BLaER1 (cell line): ENCODE data around the gene APOBR.
A peak's percentile ranks its signal among the peaks of the same experiment; 100 is the strongest.

Experiments used
- H3K27ac ChIP-seq: shearing (Covaris generic); formaldehyde crosslinking; 2 replicates; pipeline ENCODE4 v1.8.1; 2022
- H3K27me3 ChIP-seq: shearing (Covaris generic); formaldehyde crosslinking; 2 replicates; pipeline ENCODE4 v1.8.1; 2022
- H3K36me3 ChIP-seq: shearing (Covaris generic); formaldehyde crosslinking; 2 replicates; pipeline ENCODE4 v1.8.1; 2022
- H3K4me1 ChIP-seq: shearing (Covaris generic); formaldehyde crosslinking; 2 replicates; pipeline ENCODE4 v1.8.1; 2022
- H3K4me2 ChIP-seq: shearing (Covaris generic); formaldehyde crosslinking; 2 replicates; pipeline ENCODE4 v1.8.1; 2022
- H3K4me3 ChIP-seq: shearing (Covaris generic); formaldehyde crosslinking; 2 replicates; pipeline ENCODE4 v1.8.1; 2022
- H3K9ac ChIP-seq: shearing (Covaris generic); formaldehyde crosslinking; 2 replicates; pipeline ENCODE4 v1.8.1; 2022
- H3K9me3 ChIP-seq: shearing (Covaris generic); formaldehyde crosslinking; 2 replicates; pipeline ENCODE4 v1.8.1; 2022
- H4K20me1 ChIP-seq: shearing (Covaris generic); formaldehyde crosslinking; 2 replicates; pipeline ENCODE4 v1.8.1; 2022
- Cebpa-rat ChIP-seq: shearing (Covaris generic); IDR thresholded peaks from 2 replicates; pipeline ENCODE4 v1.8.1; 2022

The APOBR gene

GRCh38 chr16:28505489-28506137 is 11.2 kb downstream of the APOBR start:
- Histone ChIP-seq H3K4me3 (no peak overlapping the region), H3K9ac (no peak overlapping the region), H3K9me3 (no peaks in the 10 kb centered on the region), H3K27ac (no peak overlapping the region), H3K4me1 (peaks cover 37% of the 10 kb centered on the region), H4K20me1 (no peaks in the 10 kb centered on the region), H3K27me3 (no peaks in the 10 kb centered on the region), H3K36me3 (no peaks in the 10 kb centered on the region), H3K4me2 (no peak overlapping the region)
- TF ChIP-seq Cebpa-rat, result no peak

GRCh38 chr16:28511031-28511430 is 16.6 kb downstream of the APOBR start:
- H4K20me1 ChIP-seq, result no peaks in the 10 kb centered on the region
- no peak overlapping the region for H3K4me3 ChIP-seq
- H3K36me3 ChIP-seq, result no peaks in the 10 kb centered on the region
- H3K4me2 ChIP-seq, result no peak overlapping the region
- H3K27ac ChIP-seq, result no peak overlapping the region
- peaks cover 22% of the 10 kb centered on the region for H3K4me1 ChIP-seq
- H3K27me3 ChIP-seq, result no peaks in the 10 kb centered on the region
- no peak for TF ChIP-seq Cebpa-rat
- no peak overlapping the region for H3K9ac ChIP-seq
- no peaks in the 10 kb centered on the region for H3K9me3 ChIP-seq

- Histone ChIP-seq H3K9me3 (no peaks in the 10 kb centered on the region), H3K27ac (no peak overlapping the region), H4K20me1 (no peaks in the 10 kb centered on the region), H3K27me3 (no peaks in the 10 kb centered on the region), H3K36me3 (no peaks in the 10 kb centered on the region), H3K9ac (no peak overlapping the region), H3K4me3 (no peak overlapping the region), H3K4me2 (no peak overlapping the region), H3K4me1 (peaks cover 16% of the 10 kb centered on the region)
- no peak for TF ChIP-seq Cebpa-rat
Measured at GRCh38 chr16:28511801-28512789, 17.7 kb downstream of the APOBR start.

GRCh38 chr16:28513484-28514181 is 19.2 kb downstream of the APOBR start:
- no peak for TF ChIP-seq Cebpa-rat
- Histone ChIP-seq H3K4me2 (no peak overlapping the region), H3K27ac (no peak overlapping the region)

GRCh38 chr16:28514246-28514645 is 19.8 kb downstream of the APOBR start:
- Histone ChIP-seq H3K4me2 (no peak overlapping the region), H3K9me3 (no peaks in the 10 kb centered on the region), H4K20me1 (no peaks in the 10 kb centered on the region), H3K36me3 (no peaks in the 10 kb centered on the region), H3K27me3 (no peaks in the 10 kb centered on the region), H3K9ac (no peak overlapping the region), H3K4me3 (no peak overlapping the region), H3K4me1 (no peaks in the 10 kb centered on the region), H3K27ac (no peak overlapping the region)
- no peak for TF ChIP-seq Cebpa-rat

More at GRCh38 chr16:28513484-28514181, 19.2 kb downstream of the APOBR start:
- Histone ChIP-seq H4K20me1 (no peaks in the 10 kb centered on the region), H3K4me1 (peaks cover under 1% of the 10 kb centered on the region; the same call in 1 of the 2 replicates), H3K36me3 (no peaks in the 10 kb centered on the region), H3K9ac (no peak overlapping the region), H3K27me3 (no peaks in the 10 kb centered on the region), H3K4me3 (no peak overlapping the region), H3K9me3 (no peaks in the 10 kb centered on the region)

- Histone ChIP-seq H4K20me1 (no peaks in the 10 kb centered on the region), H3K4me2 (no peak overlapping the region), H3K4me3 (no peak overlapping the region), H3K27ac (no peak overlapping the region), H3K4me1 (no peaks in the 10 kb centered on the region), H3K36me3 (no peaks in the 10 kb centered on the region), H3K9me3 (no peaks in the 10 kb centered on the region), H3K9ac (no peak overlapping the region), H3K27me3 (no peaks in the 10 kb centered on the region)
- no peak for TF ChIP-seq Cebpa-rat
Measured at GRCh38 chr16:28520672-28521071, 26.2 kb downstream of the APOBR start.

GRCh38 chr16:28521436-28521835 is 27.0 kb downstream of the APOBR start:
- no peaks in the 10 kb centered on the region for H3K4me1 ChIP-seq
- no peak for TF ChIP-seq Cebpa-rat
- no peaks in the 10 kb centered on the region for H3K27me3 ChIP-seq
- no peak overlapping the region for H3K4me3 ChIP-seq
- H4K20me1 ChIP-seq, result no peaks in the 10 kb centered on the region
- no peak overlapping the region for H3K4me2 ChIP-seq
- H3K36me3 ChIP-seq, result no peaks in the 10 kb centered on the region
- no peak overlapping the region for H3K27ac ChIP-seq
- no peaks in the 10 kb centered on the region for H3K9me3 ChIP-seq
- no peak overlapping the region for H3K9ac ChIP-seq

- H3K4me3 ChIP-seq, result no peak overlapping the region
- H3K36me3 ChIP-seq, result no peaks in the 10 kb centered on the region
- no peaks in the 10 kb centered on the region for H3K27me3 ChIP-seq
- no peak for TF ChIP-seq Cebpa-rat
- no peaks in the 10 kb centered on the region for H3K9me3 ChIP-seq
- H3K4me1 ChIP-seq, result no peaks in the 10 kb centered on the region
- no peak overlapping the region for H3K27ac ChIP-seq
- peak overlapping the region; percentile 10; the same call in 1 of the 2 replicates for H3K4me2 ChIP-seq
- no peaks in the 10 kb centered on the region for H4K20me1 ChIP-seq
- H3K9ac ChIP-seq, result no peak overlapping the region
Measured at GRCh38 chr16:28522792-28523191, 28.3 kb downstream of the APOBR start.

GRCh38 chr16:28524681-28525171 is 30.3 kb downstream of the APOBR start:
- Histone ChIP-seq H3K27ac (no peak overlapping the region), H3K27me3 (no peaks in the 10 kb centered on the region), H3K4me3 (no peak overlapping the region), H3K4me2 (no peak overlapping the region), H3K4me1 (0 out of 2 replicates have a peak, but pooled peaks cover 6% of the 10 kb centered on the region), H3K9ac (no peak overlapping the region), H4K20me1 (no peaks in the 10 kb centered on the region), H3K36me3 (no peaks in the 10 kb centered on the region), H3K9me3 (no peaks in the 10 kb centered on the region)
- TF ChIP-seq Cebpa-rat, result no peak
